ENCODE data around the gene LPGAT1. TPM values are rescaled to one million over a fixed set of nuclear protein-coding genes. Genes with fewer than 3 reads are reported as not detected.

LPGAT1 gene
- total RNA-seq, 6 experiments from 2014 or later: 32.0 to 141 (median 55.7) TPM

DNA sequence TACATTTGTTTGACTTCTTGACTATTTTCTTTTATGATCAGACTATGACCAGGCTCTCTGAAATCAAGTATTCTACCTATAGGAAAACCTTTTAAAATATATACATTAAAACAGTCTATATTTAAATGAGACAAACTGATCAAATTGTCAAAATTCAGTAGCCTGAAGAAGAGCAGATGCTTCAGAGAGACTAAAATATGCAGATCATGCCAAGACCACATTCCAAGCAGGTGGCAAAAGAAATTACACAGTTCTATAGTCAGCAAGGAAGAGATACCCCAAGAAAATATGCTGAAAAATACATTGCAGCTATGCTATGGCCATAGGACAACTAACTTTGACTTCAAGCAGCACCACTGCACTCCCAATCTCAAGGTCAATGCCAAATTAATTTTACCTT lies 3.5 kb downstream of the LPGAT1 start:
- DNase-seq (no peak), ATAC-seq (no peak)
- Histone ChIP-seq H3K9me3 (no peaks in the 10 kb centered on the region), H3K27me3 (no peaks in the 10 kb centered on the region), H3K4me3 (peak overlapping the region in 1 of 3 donors; percentile 26), H3K4me1 (peaks cover 0 to 35% (median 0%) of the 10 kb centered on the region in 4 donors), H3K36me3 (peaks cover 0 to 3% (median 0%) of the 10 kb centered on the region in 4 donors), H3K27ac (no peak overlapping the region)
- no peak for TF ChIP-seq POLR2A (IDR thresholded peaks at IDR 0.05)
- TF ChIP-seq, protein P1, sequence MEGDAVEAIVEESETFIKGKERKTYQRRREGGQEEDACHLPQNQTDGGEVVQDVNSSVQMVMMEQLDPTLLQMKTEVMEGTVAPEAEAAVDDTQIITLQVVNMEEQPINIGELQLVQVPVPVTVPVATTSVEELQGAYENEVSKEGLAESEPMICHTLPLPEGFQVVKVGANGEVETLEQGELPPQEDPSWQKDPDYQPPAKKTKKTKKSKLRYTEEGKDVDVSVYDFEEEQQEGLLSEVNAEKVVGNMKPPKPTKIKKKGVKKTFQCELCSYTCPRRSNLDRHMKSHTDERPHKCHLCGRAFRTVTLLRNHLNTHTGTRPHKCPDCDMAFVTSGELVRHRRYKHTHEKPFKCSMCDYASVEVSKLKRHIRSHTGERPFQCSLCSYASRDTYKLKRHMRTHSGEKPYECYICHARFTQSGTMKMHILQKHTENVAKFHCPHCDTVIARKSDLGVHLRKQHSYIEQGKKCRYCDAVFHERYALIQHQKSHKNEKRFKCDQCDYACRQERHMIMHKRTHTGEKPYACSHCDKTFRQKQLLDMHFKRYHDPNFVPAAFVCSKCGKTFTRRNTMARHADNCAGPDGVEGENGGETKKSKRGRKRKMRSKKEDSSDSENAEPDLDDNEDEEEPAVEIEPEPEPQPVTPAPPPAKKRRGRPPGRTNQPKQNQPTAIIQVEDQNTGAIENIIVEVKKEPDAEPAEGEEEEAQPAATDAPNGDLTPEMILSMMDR (IDR thresholded peaks at IDR 0.05): no peak
- intact Hi-C loops (cut with DNase I): no loop called here

DNA sequence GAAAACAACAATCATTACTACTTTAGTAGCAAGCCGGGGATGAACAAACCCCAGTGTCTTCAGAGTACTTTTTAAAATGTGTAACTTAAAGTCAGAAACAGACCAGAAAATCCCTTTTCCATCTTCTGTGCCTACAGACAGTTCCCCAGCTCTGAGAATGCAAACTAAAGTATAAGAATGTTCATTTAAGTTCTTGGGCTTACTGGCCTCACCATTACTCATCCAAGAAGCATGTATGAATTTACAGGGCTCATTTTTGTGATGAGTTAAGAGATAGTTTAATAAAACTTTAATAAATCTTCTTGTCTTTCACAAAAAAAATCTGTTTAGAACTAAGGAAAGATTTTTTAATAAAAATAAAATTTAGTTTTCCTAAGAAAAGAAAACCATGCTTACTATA lies 4.6 kb downstream of the LPGAT1 start:
- H3K4me1 ChIP-seq: peaks cover 0 to 31% (median 0%) of the 10 kb centered on the region in 4 donors
- H3K9me3 ChIP-seq: no peaks in the 10 kb centered on the region
- H3K4me3 ChIP-seq: no peak overlapping the region
- no peak overlapping the region for H3K27ac ChIP-seq
- WGBS (ENCODE audit: insufficient coverage, low coverage, low lambda C conversion rate, missing lambda C conversion rate): 88% methylated on average over 1 of the region's 1 CpG
- no peak for TF ChIP-seq POLR2A (IDR thresholded peaks at IDR 0.05)
- TF ChIP-seq, protein P1 (IDR thresholded peaks at IDR 0.05): no peak
- intact Hi-C loops (cut with DNase I): no loop called here
- H3K27me3 ChIP-seq: no peaks in the 10 kb centered on the region
- ATAC-seq (no peak), DNase-seq (no peak)
- H3K36me3 ChIP-seq: peaks cover 0 to 3% (median 0%) of the 10 kb centered on the region in 4 donors

DNA sequence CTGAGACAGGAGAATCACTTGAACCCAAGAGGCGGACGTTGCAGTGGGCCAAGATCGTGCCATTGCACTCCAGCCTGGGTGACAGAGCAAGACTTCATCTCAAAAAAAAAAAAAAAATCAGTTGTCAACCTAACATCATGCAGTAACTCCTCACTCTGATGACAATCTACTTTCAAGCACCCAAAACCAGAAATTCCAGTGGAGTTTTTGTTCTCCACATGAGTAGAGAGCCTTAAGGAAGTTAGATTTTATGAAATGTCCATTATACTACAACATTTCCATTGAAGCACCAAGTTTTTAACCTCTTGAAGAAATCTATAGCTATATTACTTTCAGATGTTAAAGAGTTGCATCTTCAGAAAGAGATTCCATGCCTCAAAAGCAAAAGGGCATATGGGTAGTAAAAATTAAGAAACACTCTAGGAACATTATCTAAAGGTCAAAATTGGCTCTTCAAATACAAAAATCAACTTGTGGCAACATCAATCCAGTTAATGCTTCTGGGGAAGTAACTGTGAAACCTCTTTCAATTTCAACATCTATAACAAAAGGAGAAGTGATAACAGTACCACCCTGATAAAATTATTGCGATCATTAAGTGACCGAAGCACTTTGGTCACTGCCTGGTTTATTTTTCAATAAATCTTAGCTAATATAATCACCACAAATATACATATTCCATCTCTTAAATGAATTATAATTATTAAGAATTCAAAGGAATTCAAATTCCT lies 7.7 kb downstream of the LPGAT1 start:
- WGBS (ENCODE audit: insufficient coverage, low coverage, low lambda C conversion rate, missing lambda C conversion rate): 88% methylated on average over 5 of the region's 5 CpGs
- Histone ChIP-seq H3K36me3 (peaks cover 0 to 3% (median 0%) of the 10 kb centered on the region in 4 donors), H3K4me1 (peaks cover 0 to 20% (median 0%) of the 10 kb centered on the region in 4 donors), H3K9me3 (no peaks in the 10 kb centered on the region), H3K4me3 (no peak overlapping the region), H3K27me3 (no peaks in the 10 kb centered on the region), H3K27ac (no peak overlapping the region)
- intact Hi-C loops (cut with DNase I): no loop called here
- ATAC-seq (no peak), DNase-seq (no peak)
- TF ChIP-seq, protein P1 (IDR thresholded peaks at IDR 0.05): no peak
- TF ChIP-seq POLR2A (IDR thresholded peaks at IDR 0.05): no peak

DNA sequence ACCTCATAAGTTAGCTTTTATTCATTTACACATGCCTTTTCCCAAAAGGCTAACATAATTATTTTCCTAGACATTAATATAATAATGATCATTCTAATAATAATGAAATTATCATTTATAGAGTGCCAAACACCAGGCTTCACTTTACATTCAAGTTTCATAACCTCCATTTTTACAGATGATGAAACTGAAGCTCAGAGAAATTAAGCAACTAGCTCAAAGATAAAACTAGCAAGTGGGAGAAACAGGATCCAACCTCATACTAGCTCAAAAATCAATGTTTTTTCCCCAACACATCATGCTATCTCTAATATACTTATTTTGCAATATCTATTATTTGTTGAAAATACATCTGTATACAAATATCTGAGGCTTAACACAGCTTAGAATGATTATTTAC lies 14.0 kb downstream of the LPGAT1 start:
- no peak for DNase-seq
- Histone ChIP-seq H3K4me1 (peaks cover 0 to 36% (median 4%) of the 10 kb centered on the region in 4 donors), H3K27ac (no peak overlapping the region), H3K4me3 (no peak overlapping the region), H3K27me3 (no peaks in the 10 kb centered on the region), H3K9me3 (no peaks in the 10 kb centered on the region), H3K36me3 (peaks cover 0 to 2% (median 0%) of the 10 kb centered on the region in 4 donors)
- ATAC-seq: peak in 1 of 4 donors; percentile 22
- intact Hi-C loops (cut with DNase I): no loop called here
- TF ChIP-seq, protein P1 (IDR thresholded peaks at IDR 0.05): no peak
- TF ChIP-seq POLR2A (IDR thresholded peaks at IDR 0.05): no peak
